ACC112 (cell line): ENCODE data around the gene CEACAM16.

Experiments
- H2AFZ ChIP-seq: fragments of 200-600 bp; sonication (generic); one replicate; pipeline ENCODE4 v1.6.0; 2017; ENCODE audit warnings: antibody characterized with exemption, low read length; ENCODE audit not compliant: unreplicated experiment
- H3K27ac ChIP-seq: fragments of 200-600 bp; sonication (generic); 2 replicates; pipeline ENCODE4 v1.5.1; 2014; ENCODE audit warnings: low read depth, mild to moderate bottlenecking, antibody characterized with exemption, low read length, moderate library complexity
- H3K27me3 ChIP-seq: fragments of 200-600 bp; sonication (generic); 2 replicates; pipeline ENCODE4 v1.6.1; 2014; ENCODE audit warnings: mild to moderate bottlenecking, antibody characterized with exemption, low read length, moderate library complexity, mixed read lengths; ENCODE audit not compliant: insufficient read depth
- H3K36me3 ChIP-seq: fragments of 200-600 bp; sonication (generic); 2 replicates; pipeline ENCODE4 v1.6.1; 2016; ENCODE audit warnings: mild to moderate bottlenecking, antibody characterized with exemption, low read length, moderate library complexity, mixed read lengths; ENCODE audit not compliant: insufficient read depth
- H3K4me1 ChIP-seq: fragments of 200-600 bp; sonication (generic); one replicate; pipeline ENCODE4 v1.6.1; 2016; ENCODE audit warnings: low read length, mixed read lengths; ENCODE audit not compliant: insufficient read depth, unreplicated experiment, control insufficient read depth
- H3K4me3 ChIP-seq: fragments of 200-600 bp; sonication (generic); 2 replicates; pipeline ENCODE4 v1.5.1; 2014; ENCODE audit warnings: mild to moderate bottlenecking, low read depth, low read length
- H3K79me2 ChIP-seq: fragments of 200-600 bp; sonication (generic); one replicate; pipeline ENCODE4 v1.6.0; 2016; ENCODE audit warnings: low read length; ENCODE audit not compliant: control insufficient read depth, unreplicated experiment, insufficient read depth

Gene CEACAM16

GRCh38 chr19:44754750-44755080, 55.8 kb downstream of the CEACAM16 start:
- peak overlapping the region; percentile 77 for H3K4me3 ChIP-seq
- peak overlapping the region; percentile 95 for H3K27ac ChIP-seq
- peaks cover 37% of the 10 kb centered on the region for H3K79me2 ChIP-seq
- peaks cover 46% of the 10 kb centered on the region for H3K4me1 ChIP-seq
- H2AFZ ChIP-seq: no peak overlapping the region
- H3K27me3 ChIP-seq: no peaks in the 10 kb centered on the region
- H3K36me3 ChIP-seq: peaks cover 13% of the 10 kb centered on the region

- peak overlapping the region; percentile 77 for H3K4me3 ChIP-seq
- H3K79me2 ChIP-seq: peaks cover 32% of the 10 kb centered on the region
- H3K27me3 ChIP-seq: no peaks in the 10 kb centered on the region
- peak overlapping the region; percentile 95 for H3K27ac ChIP-seq
- peaks cover 13% of the 10 kb centered on the region for H3K36me3 ChIP-seq
- H2AFZ ChIP-seq: no peak overlapping the region
- H3K4me1 ChIP-seq: peaks cover 46% of the 10 kb centered on the region
These were observed 56.3 kb downstream of the CEACAM16 start for GRCh38 chr19:44755219-44755618.

GRCh38 chr19:44756089-44756562, 57.2 kb downstream of the CEACAM16 start:
- peaks cover 23% of the 10 kb centered on the region for H3K79me2 ChIP-seq
- no peak overlapping the region for H3K4me3 ChIP-seq
- H3K27ac ChIP-seq: no peak overlapping the region
- peaks cover 13% of the 10 kb centered on the region for H3K36me3 ChIP-seq
- H3K27me3 ChIP-seq: no peaks in the 10 kb centered on the region
- no peak overlapping the region for H2AFZ ChIP-seq
- H3K4me1 ChIP-seq: peaks cover 44% of the 10 kb centered on the region

GRCh38 chr19:44757057-44757734, 58.2 kb downstream of the CEACAM16 start:
- Histone ChIP-seq H3K4me3 (no peak overlapping the region), H3K27me3 (no peaks in the 10 kb centered on the region), H3K4me1 (peaks cover 41% of the 10 kb centered on the region), H2AFZ (no peak overlapping the region), H3K36me3 (peaks cover 13% of the 10 kb centered on the region), H3K79me2 (peaks cover 18% of the 10 kb centered on the region), H3K27ac (no peak overlapping the region)

DNA sequence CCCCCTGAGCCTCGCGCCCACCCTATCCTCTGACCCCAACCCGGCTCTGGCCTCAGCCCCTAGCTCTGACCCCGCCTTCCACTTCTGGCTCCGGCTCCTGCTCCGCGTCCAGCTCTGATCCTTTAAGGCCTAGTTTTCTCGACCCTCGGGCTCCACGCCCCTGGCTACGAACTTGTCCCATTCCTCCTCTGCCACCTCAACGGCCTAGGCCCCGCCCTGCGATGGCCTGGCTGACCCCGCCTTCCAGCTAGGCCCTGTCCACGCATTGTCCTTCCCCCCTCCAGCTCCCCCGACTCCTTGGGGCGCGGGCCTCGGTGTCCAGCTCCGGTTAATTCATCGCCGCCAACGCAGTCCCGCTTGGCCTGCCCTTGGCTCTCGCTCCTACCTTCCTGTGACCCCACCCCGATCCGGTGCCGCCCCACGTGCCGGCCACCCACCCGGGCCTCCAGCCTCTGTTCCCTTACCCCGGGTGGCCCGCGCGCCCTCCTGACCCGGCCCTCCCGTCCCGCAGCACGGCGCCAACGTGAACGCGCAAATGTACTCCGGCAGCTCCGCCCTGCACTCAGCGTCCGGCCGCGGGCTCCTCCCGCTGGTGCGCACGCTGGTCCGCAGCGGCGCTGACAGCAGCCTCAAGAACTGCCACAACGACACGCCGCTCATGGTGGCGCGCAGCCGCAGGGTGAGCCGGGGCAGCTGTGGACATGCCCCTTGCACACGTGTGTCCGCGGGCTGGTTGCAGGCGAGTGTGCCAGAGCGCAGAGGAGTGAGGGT, 59.0 kb downstream of the CEACAM16 start:
- Histone ChIP-seq H3K36me3 (peaks cover 8% of the 10 kb centered on the region; the same call in 1 of the 2 replicates), H3K27me3 (no peaks in the 10 kb centered on the region), H3K27ac (no peak overlapping the region), H3K4me3 (no peak overlapping the region), H3K4me1 (peaks cover 35% of the 10 kb centered on the region), H3K79me2 (peaks cover 12% of the 10 kb centered on the region), H2AFZ (no peak overlapping the region)

- H3K79me2 ChIP-seq: peaks cover 12% of the 10 kb centered on the region
- peaks cover 32% of the 10 kb centered on the region for H3K4me1 ChIP-seq
- H2AFZ ChIP-seq: no peak overlapping the region
- peaks cover 7% of the 10 kb centered on the region; the same call in 1 of the 2 replicates for H3K36me3 ChIP-seq
- H3K27me3 ChIP-seq: no peaks in the 10 kb centered on the region
- H3K4me3 ChIP-seq: no peak overlapping the region
- no peak overlapping the region for H3K27ac ChIP-seq
These were observed 59.6 kb downstream of the CEACAM16 start for GRCh38 chr19:44758596-44758995.

- Histone ChIP-seq H3K36me3 (peaks cover 7% of the 10 kb centered on the region; the same call in 1 of the 2 replicates), H3K4me1 (peaks cover 27% of the 10 kb centered on the region), H2AFZ (no peak overlapping the region), H3K4me3 (no peak overlapping the region), H3K27me3 (no peaks in the 10 kb centered on the region), H3K79me2 (peaks cover 12% of the 10 kb centered on the region), H3K27ac (no peak overlapping the region)
These were observed 60.3 kb downstream of the CEACAM16 start for GRCh38 chr19:44759083-44759804.
